Measurements from ENCODE around the gene UBA3.

UBA3 gene

GRCh38 chr3:69058947-69059224, 21.3 kb downstream of the UBA3 start:
- no peak overlapping the region for H3K4me3 ChIP-seq (ENCODE audit: low read length)
- no peak for TF ChIP-seq CTCF (IDR thresholded peaks at IDR 0.05; ENCODE audit: insufficient read depth, low read depth, low read length, missing control alignments)
- no peak for DNase-seq (ENCODE audit: low read depth)

- TF ChIP-seq CTCF (IDR thresholded peaks at IDR 0.05; ENCODE audit: insufficient read depth, low read depth, low read length, missing control alignments): no peak
- no peak overlapping the region for H3K4me3 ChIP-seq (ENCODE audit: low read length)
- no peak for DNase-seq (ENCODE audit: low read depth)
Observed at GRCh38 chr3:69058180-69058946, 21.8 kb downstream of the UBA3 start.

GRCh38 chr3:69052472-69052898, 27.7 kb downstream of the UBA3 start:
- no peak for DNase-seq (ENCODE audit: low read depth)
- peak overlapping the region; percentile 91 for H3K4me3 ChIP-seq (ENCODE audit: low read length)
- TF ChIP-seq CTCF (IDR thresholded peaks at IDR 0.05; ENCODE audit: insufficient read depth, low read depth, low read length, missing control alignments): no peak

- peak within 1 kb of the TSS; percentile 91 for H3K4me3 ChIP-seq (ENCODE audit: low read length)
- peak; percentile 100 for DNase-seq (ENCODE audit: low read depth)
- TF ChIP-seq CTCF (IDR thresholded peaks at IDR 0.05; ENCODE audit: insufficient read depth, low read depth, low read length, missing control alignments): no peak
Observed at GRCh38 chr3:69051756-69052471, 28.3 kb downstream of the UBA3 start, which contains the start of gene TMF1. Gene TMF1, minus strand, starts transcription at chr3:69052333. Its CDS starts 247 bp downstream, at chr3:69052086.

DNA sequence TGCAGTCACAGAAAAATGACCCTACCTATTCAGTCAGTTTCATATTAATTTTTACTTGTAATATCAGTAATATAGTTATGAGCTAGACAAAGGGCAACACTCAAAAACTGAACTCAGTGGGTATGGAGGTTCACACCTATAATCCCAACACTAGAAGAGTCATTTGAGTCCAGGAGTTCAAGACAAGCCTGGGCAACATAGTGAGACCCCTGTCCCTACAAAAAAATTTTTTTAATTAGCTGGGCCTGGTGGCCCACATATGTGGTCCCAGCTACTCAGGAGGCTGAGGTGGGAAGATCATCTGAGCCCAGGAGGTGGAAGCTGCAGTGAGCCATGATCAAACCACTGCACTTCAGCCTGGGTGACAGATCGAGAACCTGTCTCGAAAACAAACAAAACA, 31.2 kb downstream of the UBA3 start:
- H3K4me3 ChIP-seq (ENCODE audit: low read length): no peak overlapping the region
- no peak for TF ChIP-seq CTCF (IDR thresholded peaks at IDR 0.05; ENCODE audit: insufficient read depth, low read depth, low read length, missing control alignments)
- DNase-seq (ENCODE audit: low read depth): no peak

- no peak overlapping the region for H3K4me3 ChIP-seq (ENCODE audit: low read length)
- no peak for DNase-seq (ENCODE audit: low read depth)
- TF ChIP-seq CTCF (IDR thresholded peaks at IDR 0.05; ENCODE audit: insufficient read depth, low read depth, low read length, missing control alignments): no peak
Observed at GRCh38 chr3:69044608-69045007, 35.6 kb downstream of the UBA3 start.
